GM19238 (cell line): ENCODE data around the gene SLC37A4.
"Not testable (repeated sequence)": the region's sequence is repeated elsewhere in the genome, so short reads cannot be mapped to it uniquely, and the experiment has no call there.

Experiments
- DNase-seq: peaks from one replicate; pipeline ENCODE4 v3.0.0; 2011; ENCODE audit warnings: low spot score; ENCODE audit not compliant: insufficient read length

The SLC37A4 gene

GRCh38 chr11:119018074-119018938 lies 12.4 kb downstream of the SLC37A4 start, which contains the start of the genes RPS25 and TRAPPC4:
Gene RPS25, minus strand, starts transcription at chr11:119018343. Its CDS starts 59 bp downstream, at chr11:119018284.
Gene TRAPPC4, plus strand, starts transcription at chr11:119018766. Its CDS starts 30 bp downstream, at chr11:119018796.
- DNase-seq: peak; percentile 92

GRCh38 chr11:119017377-119017776 lies 13.3 kb downstream of the SLC37A4 start:
- DNase-seq: not testable (repeated sequence)

- DNase-seq: no peak
Measured at GRCh38 chr11:119016216-119017009, 14.3 kb downstream of the SLC37A4 start.

GRCh38 chr11:119015054-119015611 lies 15.5 kb downstream of the SLC37A4 start:
- DNase-seq: no peak

- no peak for DNase-seq
Measured at GRCh38 chr11:119014209-119014924, 16.3 kb downstream of the SLC37A4 start.

GRCh38 chr11:119012629-119013170 lies 18.0 kb downstream of the SLC37A4 start:
- DNase-seq: no peak

- DNase-seq: no peak
Measured at GRCh38 chr11:119011476-119012053, 19.1 kb downstream of the SLC37A4 start.

GRCh38 chr11:119006656-119007055 lies 24.0 kb downstream of the SLC37A4 start:
- no peak for DNase-seq

GRCh38 chr11:119000906-119001305 lies 29.8 kb downstream of the SLC37A4 start:
- no peak for DNase-seq

- no peak for DNase-seq
Measured at GRCh38 chr11:118998822-118999221, 31.9 kb downstream of the SLC37A4 start.

- DNase-seq: no peak
Measured at GRCh38 chr11:118998388-118998717, 32.3 kb downstream of the SLC37A4 start.

GRCh38 chr11:118997627-118998387 lies 32.9 kb downstream of the SLC37A4 start, which contains the start of gene CENATAC:
Gene CENATAC, plus strand, starts transcription at chr11:118998138. Its CDS starts 60 bp downstream, at chr11:118998198.
- DNase-seq: peak; percentile 97

GRCh38 chr11:118996926-118997626 lies 33.6 kb downstream of the SLC37A4 start:
- DNase-seq: peak; percentile 63

- DNase-seq: not testable (repeated sequence)
Measured at GRCh38 chr11:118991486-118992038, 39.1 kb downstream of the SLC37A4 start.

GRCh38 chr11:118988280-118988679 lies 42.4 kb downstream of the SLC37A4 start:
- DNase-seq: no peak

- no peak for DNase-seq
Measured at GRCh38 chr11:118984825-118985224, 45.9 kb downstream of the SLC37A4 start.

GRCh38 chr11:118984337-118984736 lies 46.3 kb downstream of the SLC37A4 start:
- DNase-seq: not testable (repeated sequence)

GRCh38 chr11:118980191-118980881 lies 50.3 kb downstream of the SLC37A4 start:
- no peak for DNase-seq
